Prostate gland (tissue), 2 donors: ENCODE measurements around the gene FARP1.

Experiments used
- POLR2A ChIP-seq: fragments of 450-650 bp; IDR thresholded peaks from one replicate; pipeline ENCODE4 v1.6.1; 2016; ENCODE audit warnings: antibody characterized with exemption, mild to moderate bottlenecking
- TF ChIP-seq, protein P1 (sequence below), 4 experiments: fragments of 200-600 bp in 2 of 4; fragments of 450-650 bp in 2 of 4; sonication (generic) in 2 of 4; IDR thresholded peaks; 1 replicate in 3 of 4; 2 replicates in 1 of 4; pipeline ENCODE4 v1.5.1; 2016 to 2019; ENCODE audit warnings: antibody characterized with exemption in 4 of 4, mild to moderate bottlenecking in 2 of 4, moderate library complexity in 2 of 4

DNA sequence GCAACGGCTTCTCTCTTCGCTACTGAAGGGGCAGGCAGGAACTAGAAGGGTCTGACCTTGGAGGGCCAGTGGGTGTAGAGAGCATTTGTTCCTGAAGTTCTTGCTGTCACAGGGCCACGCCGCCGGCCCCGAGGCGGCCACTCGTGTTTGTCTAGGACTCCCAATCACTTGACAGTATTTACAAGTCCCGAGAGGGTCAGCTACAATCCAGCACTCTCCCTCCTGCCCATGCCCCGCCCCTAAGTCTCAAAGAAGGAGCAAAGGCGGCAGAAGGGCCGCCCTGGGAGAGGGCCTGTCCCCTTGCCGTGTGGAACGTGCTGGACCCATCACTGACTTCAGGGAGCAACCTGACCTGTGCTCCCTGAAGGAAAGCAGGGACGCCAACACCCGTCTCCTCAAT is 315.5 kb downstream of the FARP1 start:
- TF ChIP-seq, protein P1, sequence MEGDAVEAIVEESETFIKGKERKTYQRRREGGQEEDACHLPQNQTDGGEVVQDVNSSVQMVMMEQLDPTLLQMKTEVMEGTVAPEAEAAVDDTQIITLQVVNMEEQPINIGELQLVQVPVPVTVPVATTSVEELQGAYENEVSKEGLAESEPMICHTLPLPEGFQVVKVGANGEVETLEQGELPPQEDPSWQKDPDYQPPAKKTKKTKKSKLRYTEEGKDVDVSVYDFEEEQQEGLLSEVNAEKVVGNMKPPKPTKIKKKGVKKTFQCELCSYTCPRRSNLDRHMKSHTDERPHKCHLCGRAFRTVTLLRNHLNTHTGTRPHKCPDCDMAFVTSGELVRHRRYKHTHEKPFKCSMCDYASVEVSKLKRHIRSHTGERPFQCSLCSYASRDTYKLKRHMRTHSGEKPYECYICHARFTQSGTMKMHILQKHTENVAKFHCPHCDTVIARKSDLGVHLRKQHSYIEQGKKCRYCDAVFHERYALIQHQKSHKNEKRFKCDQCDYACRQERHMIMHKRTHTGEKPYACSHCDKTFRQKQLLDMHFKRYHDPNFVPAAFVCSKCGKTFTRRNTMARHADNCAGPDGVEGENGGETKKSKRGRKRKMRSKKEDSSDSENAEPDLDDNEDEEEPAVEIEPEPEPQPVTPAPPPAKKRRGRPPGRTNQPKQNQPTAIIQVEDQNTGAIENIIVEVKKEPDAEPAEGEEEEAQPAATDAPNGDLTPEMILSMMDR (IDR thresholded peaks at IDR 0.05) = no peak
- no peak for TF ChIP-seq POLR2A
